Measurements from ENCODE around the gene PIEZO2.

DNA sequence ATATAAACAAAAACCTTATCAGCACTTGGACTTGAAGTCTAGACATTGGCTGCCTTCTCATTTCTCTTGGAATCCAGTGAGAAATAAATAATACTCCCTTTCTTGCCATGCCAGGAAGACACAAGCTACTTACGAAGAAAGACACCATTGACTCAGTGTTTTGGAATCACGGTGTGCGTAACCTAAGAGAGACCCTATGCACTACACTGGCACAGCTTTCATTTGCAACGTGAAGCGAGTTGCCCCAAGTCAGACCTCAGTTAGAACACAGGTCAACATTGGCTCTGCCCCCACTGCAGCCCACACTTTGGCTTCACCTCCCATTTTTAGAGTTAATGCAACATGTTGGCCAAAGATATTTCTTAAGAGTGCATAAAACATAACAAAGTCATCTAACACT lies 54.2 kb downstream of the PIEZO2 start:
- TF ChIP-seq, protein P1, sequence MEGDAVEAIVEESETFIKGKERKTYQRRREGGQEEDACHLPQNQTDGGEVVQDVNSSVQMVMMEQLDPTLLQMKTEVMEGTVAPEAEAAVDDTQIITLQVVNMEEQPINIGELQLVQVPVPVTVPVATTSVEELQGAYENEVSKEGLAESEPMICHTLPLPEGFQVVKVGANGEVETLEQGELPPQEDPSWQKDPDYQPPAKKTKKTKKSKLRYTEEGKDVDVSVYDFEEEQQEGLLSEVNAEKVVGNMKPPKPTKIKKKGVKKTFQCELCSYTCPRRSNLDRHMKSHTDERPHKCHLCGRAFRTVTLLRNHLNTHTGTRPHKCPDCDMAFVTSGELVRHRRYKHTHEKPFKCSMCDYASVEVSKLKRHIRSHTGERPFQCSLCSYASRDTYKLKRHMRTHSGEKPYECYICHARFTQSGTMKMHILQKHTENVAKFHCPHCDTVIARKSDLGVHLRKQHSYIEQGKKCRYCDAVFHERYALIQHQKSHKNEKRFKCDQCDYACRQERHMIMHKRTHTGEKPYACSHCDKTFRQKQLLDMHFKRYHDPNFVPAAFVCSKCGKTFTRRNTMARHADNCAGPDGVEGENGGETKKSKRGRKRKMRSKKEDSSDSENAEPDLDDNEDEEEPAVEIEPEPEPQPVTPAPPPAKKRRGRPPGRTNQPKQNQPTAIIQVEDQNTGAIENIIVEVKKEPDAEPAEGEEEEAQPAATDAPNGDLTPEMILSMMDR (IDR thresholded peaks at IDR 0.05), result no peak
- TF ChIP-seq POLR2A (IDR thresholded peaks at IDR 0.05) (no peak), EP300 (IDR thresholded peaks at IDR 0.05) (no peak)
